ENCODE results near the gene PLEKHG3. TPM values are rescaled to one million over a fixed set of nuclear protein-coding genes. Genes with fewer than 3 reads are reported as not detected.

Gene PLEKHG3
- total RNA-seq, 1 experiment from 2014 or later = 75.3 TPM

DNA sequence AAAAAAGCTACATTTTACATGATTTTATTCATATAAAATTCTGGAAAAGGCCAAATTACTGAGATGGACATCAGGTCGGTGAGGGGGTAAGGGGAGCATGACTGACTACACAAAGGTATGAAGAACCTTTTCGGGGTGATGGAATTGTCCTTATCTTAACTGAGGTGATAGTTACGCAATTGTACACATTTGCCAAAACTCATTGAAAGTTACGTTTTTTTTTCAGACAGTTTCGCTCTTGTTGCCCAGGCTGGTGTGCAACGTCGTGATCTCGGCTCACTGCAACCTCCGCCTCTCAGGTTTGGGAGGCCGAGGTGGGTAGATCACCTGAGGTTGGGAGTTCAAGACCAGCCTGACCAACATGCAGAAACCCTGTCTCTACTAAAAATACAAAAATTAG lies 29.4 kb upstream of the PLEKHG3 start:
- H3K36me3 Mint-ChIP-seq = no peaks in the 10 kb centered on the region
- H3K27ac Mint-ChIP-seq = no peak overlapping the region
- DNase-seq (ENCODE audit: low spot score) (no peak), ATAC-seq (no peak)
- no peak overlapping the region for H3K4me3 Mint-ChIP-seq
- peaks cover 3% of the 10 kb centered on the region; the same call in 1 of the 2 replicates for H3K27me3 Mint-ChIP-seq (ENCODE audit: low read depth)
- TF ChIP-seq, protein P1, sequence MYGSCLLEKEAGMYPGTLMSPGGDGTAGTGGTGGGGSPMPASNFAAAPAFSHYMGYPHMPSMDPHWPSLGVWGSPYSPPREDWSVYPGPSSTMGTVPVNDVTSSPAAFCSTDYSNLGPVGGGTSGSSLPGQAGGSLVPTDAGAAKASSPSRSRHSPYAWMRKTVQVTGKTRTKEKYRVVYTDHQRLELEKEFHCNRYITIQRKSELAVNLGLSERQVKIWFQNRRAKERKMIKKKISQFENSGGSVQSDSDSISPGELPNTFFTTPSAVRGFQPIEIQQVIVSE (CRISPR knock-in tag; IDR thresholded peaks at IDR 0.05; ENCODE audit: borderline replicate concordance) = no peak
- no peak for TF ChIP-seq TP53 (CRISPR knock-in tag; IDR thresholded peaks at IDR 0.05)
- no peak for TF ChIP-seq GABPB1 (CRISPR knock-in tag; IDR thresholded peaks at IDR 0.05)
- no peak for TF ChIP-seq SMAD4 (CRISPR knock-in tag; IDR thresholded peaks at IDR 0.05)
- TF ChIP-seq, protein P2, sequence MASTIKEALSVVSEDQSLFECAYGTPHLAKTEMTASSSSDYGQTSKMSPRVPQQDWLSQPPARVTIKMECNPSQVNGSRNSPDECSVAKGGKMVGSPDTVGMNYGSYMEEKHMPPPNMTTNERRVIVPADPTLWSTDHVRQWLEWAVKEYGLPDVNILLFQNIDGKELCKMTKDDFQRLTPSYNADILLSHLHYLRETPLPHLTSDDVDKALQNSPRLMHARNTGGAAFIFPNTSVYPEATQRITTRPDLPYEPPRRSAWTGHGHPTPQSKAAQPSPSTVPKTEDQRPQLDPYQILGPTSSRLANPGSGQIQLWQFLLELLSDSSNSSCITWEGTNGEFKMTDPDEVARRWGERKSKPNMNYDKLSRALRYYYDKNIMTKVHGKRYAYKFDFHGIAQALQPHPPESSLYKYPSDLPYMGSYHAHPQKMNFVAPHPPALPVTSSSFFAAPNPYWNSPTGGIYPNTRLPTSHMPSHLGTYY (CRISPR knock-in tag; IDR thresholded peaks at IDR 0.05) = no peak
- TF ChIP-seq, protein P3, sequence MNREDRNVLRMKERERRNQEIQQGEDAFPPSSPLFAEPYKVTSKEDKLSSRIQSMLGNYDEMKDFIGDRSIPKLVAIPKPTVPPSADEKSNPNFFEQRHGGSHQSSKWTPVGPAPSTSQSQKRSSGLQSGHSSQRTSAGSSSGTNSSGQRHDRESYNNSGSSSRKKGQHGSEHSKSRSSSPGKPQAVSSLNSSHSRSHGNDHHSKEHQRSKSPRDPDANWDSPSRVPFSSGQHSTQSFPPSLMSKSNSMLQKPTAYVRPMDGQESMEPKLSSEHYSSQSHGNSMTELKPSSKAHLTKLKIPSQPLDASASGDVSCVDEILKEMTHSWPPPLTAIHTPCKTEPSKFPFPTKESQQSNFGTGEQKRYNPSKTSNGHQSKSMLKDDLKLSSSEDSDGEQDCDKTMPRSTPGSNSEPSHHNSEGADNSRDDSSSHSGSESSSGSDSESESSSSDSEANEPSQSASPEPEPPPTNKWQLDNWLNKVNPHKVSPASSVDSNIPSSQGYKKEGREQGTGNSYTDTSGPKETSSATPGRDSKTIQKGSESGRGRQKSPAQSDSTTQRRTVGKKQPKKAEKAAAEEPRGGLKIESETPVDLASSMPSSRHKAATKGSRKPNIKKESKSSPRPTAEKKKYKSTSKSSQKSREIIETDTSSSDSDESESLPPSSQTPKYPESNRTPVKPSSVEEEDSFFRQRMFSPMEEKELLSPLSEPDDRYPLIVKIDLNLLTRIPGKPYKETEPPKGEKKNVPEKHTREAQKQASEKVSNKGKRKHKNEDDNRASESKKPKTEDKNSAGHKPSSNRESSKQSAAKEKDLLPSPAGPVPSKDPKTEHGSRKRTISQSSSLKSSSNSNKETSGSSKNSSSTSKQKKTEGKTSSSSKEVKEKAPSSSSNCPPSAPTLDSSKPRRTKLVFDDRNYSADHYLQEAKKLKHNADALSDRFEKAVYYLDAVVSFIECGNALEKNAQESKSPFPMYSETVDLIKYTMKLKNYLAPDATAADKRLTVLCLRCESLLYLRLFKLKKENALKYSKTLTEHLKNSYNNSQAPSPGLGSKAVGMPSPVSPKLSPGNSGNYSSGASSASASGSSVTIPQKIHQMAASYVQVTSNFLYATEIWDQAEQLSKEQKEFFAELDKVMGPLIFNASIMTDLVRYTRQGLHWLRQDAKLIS (CRISPR knock-in tag; IDR thresholded peaks at IDR 0.05; ENCODE audit: borderline replicate concordance) = no peak
- TF ChIP-seq, protein P4, sequence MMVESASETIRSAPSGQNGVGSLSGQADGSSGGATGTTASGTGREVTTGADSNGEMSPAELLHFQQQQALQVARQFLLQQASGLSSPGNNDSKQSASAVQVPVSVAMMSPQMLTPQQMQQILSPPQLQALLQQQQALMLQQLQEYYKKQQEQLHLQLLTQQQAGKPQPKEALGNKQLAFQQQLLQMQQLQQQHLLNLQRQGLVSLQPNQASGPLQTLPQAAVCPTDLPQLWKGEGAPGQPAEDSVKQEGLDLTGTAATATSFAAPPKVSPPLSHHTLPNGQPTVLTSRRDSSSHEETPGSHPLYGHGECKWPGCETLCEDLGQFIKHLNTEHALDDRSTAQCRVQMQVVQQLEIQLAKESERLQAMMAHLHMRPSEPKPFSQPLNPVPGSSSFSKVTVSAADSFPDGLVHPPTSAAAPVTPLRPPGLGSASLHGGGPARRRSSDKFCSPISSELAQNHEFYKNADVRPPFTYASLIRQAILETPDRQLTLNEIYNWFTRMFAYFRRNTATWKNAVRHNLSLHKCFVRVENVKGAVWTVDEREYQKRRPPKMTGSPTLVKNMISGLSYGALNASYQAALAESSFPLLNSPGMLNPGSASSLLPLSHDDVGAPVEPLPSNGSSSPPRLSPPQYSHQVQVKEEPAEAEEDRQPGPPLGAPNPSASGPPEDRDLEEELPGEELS (CRISPR knock-in tag; IDR thresholded peaks at IDR 0.05) = no peak
- no peak for TF ChIP-seq PRRX2 (CRISPR knock-in tag; IDR thresholded peaks at IDR 0.05)
- TF ChIP-seq, protein P5, sequence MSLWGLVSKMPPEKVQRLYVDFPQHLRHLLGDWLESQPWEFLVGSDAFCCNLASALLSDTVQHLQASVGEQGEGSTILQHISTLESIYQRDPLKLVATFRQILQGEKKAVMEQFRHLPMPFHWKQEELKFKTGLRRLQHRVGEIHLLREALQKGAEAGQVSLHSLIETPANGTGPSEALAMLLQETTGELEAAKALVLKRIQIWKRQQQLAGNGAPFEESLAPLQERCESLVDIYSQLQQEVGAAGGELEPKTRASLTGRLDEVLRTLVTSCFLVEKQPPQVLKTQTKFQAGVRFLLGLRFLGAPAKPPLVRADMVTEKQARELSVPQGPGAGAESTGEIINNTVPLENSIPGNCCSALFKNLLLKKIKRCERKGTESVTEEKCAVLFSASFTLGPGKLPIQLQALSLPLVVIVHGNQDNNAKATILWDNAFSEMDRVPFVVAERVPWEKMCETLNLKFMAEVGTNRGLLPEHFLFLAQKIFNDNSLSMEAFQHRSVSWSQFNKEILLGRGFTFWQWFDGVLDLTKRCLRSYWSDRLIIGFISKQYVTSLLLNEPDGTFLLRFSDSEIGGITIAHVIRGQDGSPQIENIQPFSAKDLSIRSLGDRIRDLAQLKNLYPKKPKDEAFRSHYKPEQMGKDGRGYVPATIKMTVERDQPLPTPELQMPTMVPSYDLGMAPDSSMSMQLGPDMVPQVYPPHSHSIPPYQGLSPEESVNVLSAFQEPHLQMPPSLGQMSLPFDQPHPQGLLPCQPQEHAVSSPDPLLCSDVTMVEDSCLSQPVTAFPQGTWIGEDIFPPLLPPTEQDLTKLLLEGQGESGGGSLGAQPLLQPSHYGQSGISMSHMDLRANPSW (CRISPR knock-in tag; conservative IDR thresholded peaks at IDR 0.05; ENCODE audit: low read depth) = no peak
- no peak for TF ChIP-seq SOX15 (CRISPR knock-in tag; IDR thresholded peaks at IDR 0.05)
- no peak for TF ChIP-seq ATF1 (CRISPR knock-in tag; IDR thresholded peaks at IDR 0.05)
- no peak for TF ChIP-seq ESRRA (CRISPR knock-in tag; IDR thresholded peaks at IDR 0.05; ENCODE audit: borderline replicate concordance)
- TF ChIP-seq, protein P6, sequence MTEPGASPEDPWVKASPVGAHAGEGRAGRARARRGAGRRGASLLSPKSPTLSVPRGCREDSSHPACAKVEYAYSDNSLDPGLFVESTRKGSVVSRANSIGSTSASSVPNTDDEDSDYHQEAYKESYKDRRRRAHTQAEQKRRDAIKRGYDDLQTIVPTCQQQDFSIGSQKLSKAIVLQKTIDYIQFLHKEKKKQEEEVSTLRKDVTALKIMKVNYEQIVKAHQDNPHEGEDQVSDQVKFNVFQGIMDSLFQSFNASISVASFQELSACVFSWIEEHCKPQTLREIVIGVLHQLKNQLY (CRISPR knock-in tag; IDR thresholded peaks at IDR 0.05) = no peak
- TF ChIP-seq OVOL2 (CRISPR knock-in tag; IDR thresholded peaks at IDR 0.05; ENCODE audit: borderline replicate concordance) = no peak
- TF ChIP-seq ZBTB21 (CRISPR knock-in tag; IDR thresholded peaks at IDR 0.05; ENCODE audit: borderline replicate concordance) = no peak
- no peak for TF ChIP-seq NR2C2 (CRISPR knock-in tag; IDR thresholded peaks at IDR 0.05)
- POLR2A ChIA-PET = no interaction called here
- H3K9me3 Mint-ChIP-seq = no peaks in the 10 kb centered on the region
- CTCF ChIA-PET = interaction anchor here (1.2 to 2.2 kb wide), 6 partner anchors 8 to 245 kb away, joined by 3 to 6 read pairs (median 4); no protein-coding TSS in a partner anchor
- H3K4me1 Mint-ChIP-seq = peaks cover 24% of the 10 kb centered on the region

Data from WTC11 (cell line).